GM12872 (cell line): ENCODE measurements around the gene HTR3A.

Experiments used
- TF ChIP-seq, protein P1 (sequence below): IDR thresholded peaks from 3 replicates; pipeline ENCODE4 v1.5.1; 2011; ENCODE audit warnings: low read depth, mild to moderate bottlenecking, low read length, moderate library complexity; ENCODE audit not compliant: insufficient read depth

Gene HTR3A

DNA sequence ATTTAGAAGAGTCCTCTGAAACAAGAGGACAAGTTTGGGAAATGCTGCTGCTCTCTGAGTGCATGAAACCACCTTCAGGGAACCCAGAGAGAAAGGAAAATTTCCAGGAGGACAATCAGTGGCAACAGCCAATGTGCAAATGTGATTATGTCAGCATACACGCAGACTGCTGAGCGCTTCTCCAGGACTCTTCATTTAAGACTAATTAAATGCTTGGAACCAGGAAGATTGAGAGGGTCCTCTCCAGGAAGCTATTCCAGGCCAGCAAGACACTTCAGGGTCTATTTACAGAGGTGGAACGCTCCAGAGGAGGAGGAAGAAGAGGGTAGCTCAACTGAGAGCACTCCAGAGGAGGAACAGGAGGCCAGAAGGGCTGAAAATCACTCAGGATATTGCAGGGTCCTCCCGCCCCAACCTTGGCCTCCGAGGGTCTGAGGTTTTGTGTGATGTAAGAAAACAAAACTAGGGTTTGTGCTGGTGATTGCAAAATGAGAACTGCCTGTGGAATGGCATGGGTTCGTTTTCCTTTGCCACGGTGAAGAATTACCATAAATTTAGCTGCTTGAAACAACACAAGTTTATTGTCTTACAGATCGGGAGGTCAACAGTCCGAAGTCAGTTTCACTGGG is 14.1 kb upstream of the HTR3A start:
- TF ChIP-seq, protein P1, sequence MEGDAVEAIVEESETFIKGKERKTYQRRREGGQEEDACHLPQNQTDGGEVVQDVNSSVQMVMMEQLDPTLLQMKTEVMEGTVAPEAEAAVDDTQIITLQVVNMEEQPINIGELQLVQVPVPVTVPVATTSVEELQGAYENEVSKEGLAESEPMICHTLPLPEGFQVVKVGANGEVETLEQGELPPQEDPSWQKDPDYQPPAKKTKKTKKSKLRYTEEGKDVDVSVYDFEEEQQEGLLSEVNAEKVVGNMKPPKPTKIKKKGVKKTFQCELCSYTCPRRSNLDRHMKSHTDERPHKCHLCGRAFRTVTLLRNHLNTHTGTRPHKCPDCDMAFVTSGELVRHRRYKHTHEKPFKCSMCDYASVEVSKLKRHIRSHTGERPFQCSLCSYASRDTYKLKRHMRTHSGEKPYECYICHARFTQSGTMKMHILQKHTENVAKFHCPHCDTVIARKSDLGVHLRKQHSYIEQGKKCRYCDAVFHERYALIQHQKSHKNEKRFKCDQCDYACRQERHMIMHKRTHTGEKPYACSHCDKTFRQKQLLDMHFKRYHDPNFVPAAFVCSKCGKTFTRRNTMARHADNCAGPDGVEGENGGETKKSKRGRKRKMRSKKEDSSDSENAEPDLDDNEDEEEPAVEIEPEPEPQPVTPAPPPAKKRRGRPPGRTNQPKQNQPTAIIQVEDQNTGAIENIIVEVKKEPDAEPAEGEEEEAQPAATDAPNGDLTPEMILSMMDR = no peak

DNA sequence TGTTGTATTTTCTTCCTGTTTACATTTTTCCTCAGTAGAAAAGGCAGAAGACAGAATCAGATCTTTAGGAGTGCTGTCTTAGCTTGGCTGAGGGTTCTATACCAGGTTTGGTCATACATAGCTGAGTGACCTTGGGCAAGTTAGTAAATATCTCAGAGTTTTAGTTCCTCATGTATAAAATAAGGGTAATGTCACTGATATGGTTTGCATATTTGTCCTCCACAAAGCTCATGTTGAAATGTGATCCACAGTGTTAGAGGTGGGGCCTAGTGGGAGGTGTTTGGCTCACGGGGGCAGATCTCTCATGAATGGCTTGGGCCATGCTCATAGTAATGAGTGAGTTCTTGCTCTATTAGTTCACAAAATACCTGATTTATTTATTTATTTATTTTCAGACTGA is 7.5 kb upstream of the HTR3A start:
- TF ChIP-seq, protein P1 = no peak

DNA sequence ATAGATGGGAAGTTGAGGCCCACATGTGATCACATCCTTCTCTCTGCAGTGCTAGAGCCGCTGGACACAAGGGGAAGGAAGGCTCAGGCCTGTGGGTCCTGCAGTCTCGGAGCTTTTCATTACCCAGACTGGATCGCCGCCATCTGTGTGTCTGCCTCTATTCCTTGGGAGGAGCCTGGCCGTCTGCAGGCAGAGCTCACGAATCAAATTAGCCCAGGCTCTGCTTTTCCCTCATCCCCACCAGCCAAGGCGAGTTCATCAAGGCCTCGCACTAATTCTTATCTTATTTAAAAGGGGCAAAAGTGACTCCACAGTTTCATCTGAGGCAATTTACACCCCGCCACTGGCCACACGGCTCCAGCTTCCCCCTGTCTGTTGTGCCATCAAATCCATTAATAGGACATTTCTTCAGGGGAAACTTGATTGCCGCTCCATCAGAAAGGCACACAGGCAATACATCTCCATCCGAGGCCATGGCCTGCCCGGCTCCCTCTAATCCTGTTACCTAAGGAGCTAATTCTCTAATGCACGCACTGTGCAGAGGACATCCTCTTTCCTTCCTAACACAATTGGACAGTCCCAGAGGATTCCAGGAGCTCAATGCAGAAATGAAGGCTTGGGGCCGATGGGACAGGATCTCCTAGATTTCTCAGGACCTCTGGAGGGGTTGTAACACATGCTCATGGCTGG is 3.3 kb upstream of the HTR3A start:
- TF ChIP-seq, protein P1 = no peak

DNA sequence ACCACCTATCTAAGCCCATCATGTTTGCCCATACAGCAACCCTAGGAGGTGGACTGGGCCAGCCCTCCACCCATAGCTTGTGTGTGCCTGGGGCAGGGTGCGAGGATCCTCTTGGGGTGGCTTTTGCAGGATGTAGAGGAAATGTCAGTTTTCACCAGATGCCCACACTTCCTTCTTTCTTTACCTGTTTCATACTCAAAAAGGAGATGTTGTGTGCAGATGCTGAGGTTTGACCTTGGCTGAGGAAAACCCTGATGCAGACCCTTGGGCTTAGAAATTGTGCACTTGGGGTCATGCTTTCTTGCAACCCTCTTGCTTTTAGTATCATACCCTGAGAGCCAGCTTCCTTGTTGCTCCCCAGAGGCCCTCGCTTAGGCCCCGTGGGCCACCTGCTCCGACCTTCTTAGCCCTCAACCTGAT is 2.2 kb downstream of the HTR3A start:
- TF ChIP-seq, protein P1 = no peak

DNA sequence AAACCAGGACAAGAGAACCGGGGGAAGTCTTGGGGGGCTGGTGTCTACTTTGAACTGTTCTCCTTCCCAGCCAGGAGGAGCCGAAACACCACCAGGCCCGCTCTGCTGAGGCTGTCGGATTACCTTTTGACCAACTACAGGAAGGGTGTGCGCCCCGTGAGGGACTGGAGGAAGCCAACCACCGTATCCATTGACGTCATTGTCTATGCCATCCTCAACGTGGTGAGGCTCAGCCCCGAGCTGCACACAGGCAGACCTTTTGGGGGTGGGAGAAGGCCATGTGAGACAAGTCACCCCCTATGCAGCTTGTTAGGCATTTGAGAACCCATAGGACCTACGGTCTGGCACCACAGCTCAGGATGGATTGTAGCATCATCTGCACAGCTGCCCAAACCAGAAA is 2.8 kb downstream of the HTR3A start:
- TF ChIP-seq, protein P1 = no peak

DNA sequence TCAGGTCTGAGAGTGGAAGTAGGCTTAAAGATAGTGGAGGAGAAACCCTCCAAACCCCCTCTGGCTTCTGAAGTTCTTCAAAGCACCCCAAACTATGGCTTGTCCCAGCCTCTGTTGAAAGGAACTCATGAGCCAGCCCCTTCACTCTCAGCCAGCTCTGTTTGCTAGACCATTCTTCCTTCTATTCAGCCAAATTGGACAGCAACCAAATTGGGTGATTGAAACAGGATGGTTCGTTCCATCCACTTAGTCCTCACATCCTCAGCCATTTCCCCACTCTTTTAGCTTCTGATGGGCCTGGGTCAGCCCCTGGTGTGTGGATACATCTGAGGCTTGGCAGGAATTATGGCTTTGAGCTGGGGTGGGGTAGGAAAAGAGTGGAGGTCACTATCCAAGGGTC is 4.5 kb downstream of the HTR3A start:
- TF ChIP-seq, protein P1 = no peak

DNA sequence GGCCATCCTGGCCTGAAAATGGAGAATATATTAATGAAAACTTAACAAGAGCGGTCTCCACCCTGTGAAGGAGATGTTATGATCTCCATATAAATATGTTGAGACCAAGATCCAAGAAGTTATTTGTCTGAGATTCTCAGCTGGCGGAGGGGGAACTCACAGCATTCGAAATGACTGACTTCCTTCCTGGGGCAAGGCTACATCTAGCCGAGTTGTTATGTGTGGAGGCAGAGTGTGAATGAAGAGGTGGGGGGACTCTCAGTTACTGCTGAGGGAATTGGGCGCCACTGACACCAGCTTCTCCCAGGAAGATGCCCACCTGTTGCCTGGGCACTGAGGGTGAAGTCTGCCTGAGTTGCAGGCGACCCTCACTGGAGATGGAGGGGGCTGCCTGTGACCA is 5.9 kb downstream of the HTR3A start:
- TF ChIP-seq, protein P1 = no peak
